ENCODE measurements around the gene ATP5F1E.

DNA sequence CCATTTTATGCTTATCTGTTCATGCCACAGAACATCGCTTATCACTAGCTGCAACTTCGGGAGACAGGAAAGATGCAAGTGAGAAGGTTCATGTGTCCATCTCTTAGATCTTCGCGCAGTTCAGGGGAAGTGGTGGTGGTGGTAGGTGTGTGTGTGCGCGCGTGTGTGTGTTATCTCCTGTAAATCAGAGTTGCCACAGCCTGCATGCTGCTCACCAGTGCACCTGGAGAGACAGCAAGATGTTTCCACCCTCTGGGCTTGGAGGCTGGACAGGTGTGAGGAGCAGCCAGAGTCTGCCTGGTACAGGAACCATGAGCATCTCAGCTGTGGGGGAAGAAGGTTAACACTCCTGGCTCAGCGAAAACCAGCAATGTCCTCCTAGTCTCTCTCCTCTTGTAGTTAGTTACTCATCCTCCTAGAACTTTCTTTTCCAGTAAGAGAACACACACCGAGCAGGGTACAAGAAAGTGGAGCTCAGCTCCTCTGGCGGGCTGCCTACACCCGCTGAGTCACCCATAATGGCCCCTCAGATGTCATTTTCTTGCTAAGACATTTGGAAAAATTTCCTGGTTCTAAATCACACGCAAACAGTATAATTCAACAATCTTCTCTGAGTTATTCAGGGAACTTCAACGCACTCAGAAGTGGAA lies 18.1 kb downstream of the ATP5F1E start:
- TF ChIP-seq POLR2A (IDR thresholded peaks at IDR 0.05), result no peak
- TF ChIP-seq EP300 (IDR thresholded peaks at IDR 0.05; ENCODE audit: low read depth), result no peak
- TF ChIP-seq CTCF (IDR thresholded peaks at IDR 0.05), result no peak

All from transverse colon (tissue), 3 donors.